T-helper 2 cell treated with Interferon-gamma antibody and Interleukin-4, amounts not matched to agents 5 μg/mL and 100 μg/mL, for 36 hours (primary cell): ENCODE measurements around the gene CCDC134.
A peak's percentile ranks its signal among the peaks of the same experiment; 100 is the strongest.
"Not testable (repeated sequence)": the region's sequence is repeated elsewhere in the genome, so short reads cannot be mapped to it uniquely, and the experiment has no call there.

Experiments used
- DNase-seq: peaks from one replicate; pipeline ENCODE4 v3.0.0; 2021; ENCODE audit warnings: low spot score
- H3K27ac Mint-ChIP-seq: one replicate; pipeline ENCODE4 v1.8.0; 2021; ENCODE audit warnings: mild to moderate bottlenecking, mixed read lengths
- H3K27me3 Mint-ChIP-seq: one replicate; pipeline ENCODE4 v1.8.0; 2021; ENCODE audit warnings: low read depth, mixed read lengths
- H3K36me3 Mint-ChIP-seq: one replicate; pipeline ENCODE4 v1.8.0; 2021; ENCODE audit warnings: low read depth, mixed read lengths
- H3K4me1 Mint-ChIP-seq: one replicate; pipeline ENCODE4 v1.8.0; 2021; ENCODE audit warnings: low read depth, mixed read lengths
- H3K4me3 Mint-ChIP-seq: one replicate; pipeline ENCODE4 v1.8.0; 2022; ENCODE audit warnings: mild to moderate bottlenecking, moderate library complexity, mixed read lengths
- H3K9me3 Mint-ChIP-seq: one replicate; pipeline ENCODE4 v1.8.0; 2021; ENCODE audit warnings: mixed read lengths

Gene CCDC134

GRCh38 chr22:41848468-41848867, 48.0 kb downstream of the CCDC134 start:
- Mint-ChIP-seq H3K4me1 (peaks cover 39% of the 10 kb centered on the region), H3K36me3 (peaks cover 25% of the 10 kb centered on the region), H3K4me3 (no peak overlapping the region), H3K27ac (peak overlapping the region; percentile 29), H3K9me3 (no peaks in the 10 kb centered on the region), H3K27me3 (no peaks in the 10 kb centered on the region)
- no peak for DNase-seq

DNA sequence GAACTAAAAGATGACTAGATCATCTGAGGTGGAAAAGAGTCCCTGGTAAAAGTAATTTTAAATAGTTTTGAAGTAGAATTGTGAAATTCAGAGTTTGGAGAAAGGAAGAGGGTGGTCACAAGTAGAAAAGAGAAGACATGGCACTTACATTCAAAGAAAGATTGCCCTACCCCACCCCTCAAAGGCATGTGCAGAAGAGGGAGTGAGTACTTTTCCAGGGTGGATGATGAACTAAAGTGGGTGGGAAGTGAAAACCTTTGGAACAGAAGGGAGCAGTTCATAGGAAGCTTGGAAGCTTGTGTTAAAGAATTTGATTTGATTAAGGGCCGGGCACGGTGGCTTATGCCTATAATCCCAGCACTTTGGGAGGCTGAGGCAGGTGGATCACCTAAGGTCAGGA, 56.0 kb downstream of the CCDC134 start:
- Mint-ChIP-seq H3K9me3 (no peaks in the 10 kb centered on the region), H3K4me3 (peak overlapping the region; percentile 30), H3K4me1 (peaks cover 55% of the 10 kb centered on the region)

DNA sequence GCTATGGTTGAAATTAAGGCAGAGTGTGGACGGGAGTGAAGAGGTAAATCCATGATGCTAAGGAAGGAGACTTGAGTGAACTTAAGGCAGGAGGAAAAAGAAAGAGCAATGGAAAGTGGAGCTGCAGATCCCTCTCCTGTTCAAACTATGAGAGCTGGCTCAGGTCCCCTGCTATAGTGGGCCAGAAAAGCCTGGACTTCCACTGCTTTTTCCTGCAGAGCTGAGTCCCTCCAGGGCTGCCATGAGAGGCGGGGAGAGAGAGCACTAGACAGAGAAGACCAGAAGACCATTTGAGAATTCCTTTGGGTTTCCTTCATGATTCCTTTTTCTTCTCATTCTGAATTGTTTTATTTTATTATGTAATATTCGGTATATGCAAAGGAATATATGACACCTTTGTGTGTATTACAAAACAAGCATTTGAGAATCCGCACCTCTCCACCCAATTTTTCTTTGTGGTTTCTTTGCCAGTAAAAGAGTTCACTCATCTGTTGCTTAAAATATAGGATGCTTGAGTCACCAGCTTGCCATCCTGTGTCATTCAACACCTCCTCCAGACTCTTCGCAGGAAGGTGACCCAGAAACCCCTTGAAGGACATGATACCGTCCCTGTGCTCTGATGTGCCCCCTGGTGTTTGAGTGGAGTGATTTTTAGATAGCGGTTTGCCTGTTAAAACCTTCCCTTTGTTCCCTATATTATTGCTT, 56.8 kb downstream of the CCDC134 start:
- peaks cover 22% of the 10 kb centered on the region for H3K36me3 Mint-ChIP-seq
- peak overlapping the region; percentile 44 for H3K4me3 Mint-ChIP-seq
- H3K9me3 Mint-ChIP-seq: no peaks in the 10 kb centered on the region
- peak; percentile 84 for DNase-seq
- peak overlapping the region; percentile 84 for H3K27ac Mint-ChIP-seq
- peaks cover 58% of the 10 kb centered on the region for H3K4me1 Mint-ChIP-seq
- H3K27me3 Mint-ChIP-seq: no peaks in the 10 kb centered on the region

More for the DNA sequence above, 56.0 kb downstream of the CCDC134 start:
- Mint-ChIP-seq H3K36me3 (peaks cover 24% of the 10 kb centered on the region), H3K27me3 (no peaks in the 10 kb centered on the region), H3K27ac (peak overlapping the region; percentile 84)
- DNase-seq: no peak

DNA sequence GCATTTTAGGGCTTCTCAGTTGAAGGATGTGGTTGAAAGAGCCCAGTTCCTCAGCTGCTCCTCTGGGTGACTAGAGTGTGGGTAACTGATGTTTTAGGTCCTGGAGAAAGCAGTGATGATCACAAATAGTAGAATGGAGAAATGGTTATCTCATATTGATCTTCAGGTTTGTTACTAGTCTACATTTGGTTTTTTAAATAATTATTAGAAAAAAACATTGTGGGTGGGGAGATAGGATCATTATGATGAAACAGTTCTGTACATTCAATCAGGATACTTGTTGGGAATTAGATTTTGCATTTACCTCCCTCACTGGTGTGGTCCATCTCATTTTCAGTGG, 57.4 kb downstream of the CCDC134 start:
- Mint-ChIP-seq H3K27ac (peak overlapping the region; percentile 81), H3K4me1 (peaks cover 62% of the 10 kb centered on the region), H3K36me3 (peaks cover 20% of the 10 kb centered on the region), H3K9me3 (no peaks in the 10 kb centered on the region), H3K27me3 (no peaks in the 10 kb centered on the region), H3K4me3 (peak overlapping the region; percentile 44)
- no peak for DNase-seq

DNA sequence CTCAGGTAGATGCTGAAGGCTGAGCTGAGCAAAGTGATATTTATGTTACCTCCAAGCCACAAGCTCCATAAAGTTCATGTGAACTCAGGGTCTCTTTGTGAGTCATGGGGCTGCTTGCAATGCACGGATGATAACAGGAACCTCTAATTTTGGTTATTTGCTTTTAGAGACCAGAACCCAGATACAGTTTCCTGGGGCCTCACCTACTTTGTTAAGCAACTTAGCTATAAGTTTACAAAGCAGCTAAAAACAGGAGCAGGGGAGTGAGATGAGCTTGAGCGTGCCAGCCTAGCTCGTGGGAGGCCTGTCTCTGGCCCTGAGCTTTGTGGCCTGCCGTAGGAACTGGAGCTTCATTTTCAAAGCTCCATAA, 61.7 kb downstream of the CCDC134 start:
- H3K4me3 Mint-ChIP-seq: peak overlapping the region; percentile 47
- H3K9me3 Mint-ChIP-seq: no peaks in the 10 kb centered on the region
- peaks cover 51% of the 10 kb centered on the region for H3K4me1 Mint-ChIP-seq
- H3K36me3 Mint-ChIP-seq: peaks cover 19% of the 10 kb centered on the region
- H3K27me3 Mint-ChIP-seq: no peaks in the 10 kb centered on the region
- DNase-seq: peak; percentile 65
- peak overlapping the region; percentile 78 for H3K27ac Mint-ChIP-seq

DNA sequence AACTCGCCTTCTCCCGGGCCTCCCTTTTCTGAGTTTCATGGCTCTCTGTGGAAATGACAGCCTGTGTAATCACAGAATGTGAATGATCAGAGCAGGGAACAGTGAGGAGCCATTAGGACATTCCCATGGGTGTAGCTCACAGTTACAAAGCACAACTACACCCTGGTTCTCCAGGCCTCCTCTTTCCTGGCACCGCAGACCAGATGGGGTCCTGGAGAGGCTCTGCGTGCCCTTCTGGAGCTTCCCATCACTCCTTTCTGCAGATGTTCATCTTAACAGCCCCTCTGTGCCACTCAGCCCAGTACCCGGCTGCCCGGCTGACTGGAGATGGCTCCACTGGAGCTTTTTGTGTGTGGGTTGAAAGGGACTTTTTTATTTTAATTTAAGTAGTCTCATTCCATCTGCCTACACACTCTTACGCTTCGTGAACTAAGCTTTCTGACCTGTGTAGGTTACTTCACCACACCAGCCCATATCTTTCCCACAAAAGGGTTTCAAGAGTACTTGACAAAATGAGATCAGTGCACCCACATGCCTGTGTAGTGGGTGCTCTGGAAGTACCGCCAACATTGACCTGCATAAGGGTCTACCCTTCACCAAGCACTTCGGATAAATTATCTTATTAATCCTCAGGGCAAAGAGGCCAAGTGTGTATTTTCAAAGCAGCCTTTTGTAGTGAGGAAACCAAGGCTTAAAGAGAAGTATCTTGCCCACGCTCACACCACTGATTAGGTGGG, 62.2 kb downstream of the CCDC134 start:
- H3K4me3 Mint-ChIP-seq: peak overlapping the region; percentile 47
- peak overlapping the region; percentile 78 for H3K27ac Mint-ChIP-seq
- peaks cover 19% of the 10 kb centered on the region for H3K36me3 Mint-ChIP-seq
- H3K27me3 Mint-ChIP-seq: no peaks in the 10 kb centered on the region
- DNase-seq: peak; percentile 77
- H3K9me3 Mint-ChIP-seq: no peaks in the 10 kb centered on the region
- H3K4me1 Mint-ChIP-seq: peaks cover 47% of the 10 kb centered on the region

DNA sequence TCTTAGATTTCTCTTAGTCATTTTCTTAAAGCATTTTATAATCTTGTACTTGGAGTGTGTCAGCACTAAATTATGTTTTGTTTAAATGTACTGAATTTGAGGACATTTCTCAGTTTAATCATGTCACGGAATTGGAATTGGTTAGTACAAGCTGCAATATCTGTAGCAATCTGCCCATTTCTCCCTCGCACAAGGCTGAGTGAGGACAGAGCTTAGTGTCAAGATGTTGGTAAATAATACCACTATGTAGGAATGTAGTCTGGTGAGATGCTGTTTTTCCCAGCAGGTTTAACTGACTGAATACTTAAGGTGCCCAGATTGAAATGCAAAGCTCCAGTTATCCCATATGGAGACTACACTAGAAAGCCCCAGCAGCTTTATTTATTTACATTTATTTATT, 63.0 kb downstream of the CCDC134 start:
- Mint-ChIP-seq H3K4me3 (no peak overlapping the region), H3K27ac (peak overlapping the region; percentile 78), H3K4me1 (peaks cover 40% of the 10 kb centered on the region), H3K27me3 (no peaks in the 10 kb centered on the region), H3K9me3 (no peaks in the 10 kb centered on the region), H3K36me3 (peaks cover 24% of the 10 kb centered on the region)
- no peak for DNase-seq

DNA sequence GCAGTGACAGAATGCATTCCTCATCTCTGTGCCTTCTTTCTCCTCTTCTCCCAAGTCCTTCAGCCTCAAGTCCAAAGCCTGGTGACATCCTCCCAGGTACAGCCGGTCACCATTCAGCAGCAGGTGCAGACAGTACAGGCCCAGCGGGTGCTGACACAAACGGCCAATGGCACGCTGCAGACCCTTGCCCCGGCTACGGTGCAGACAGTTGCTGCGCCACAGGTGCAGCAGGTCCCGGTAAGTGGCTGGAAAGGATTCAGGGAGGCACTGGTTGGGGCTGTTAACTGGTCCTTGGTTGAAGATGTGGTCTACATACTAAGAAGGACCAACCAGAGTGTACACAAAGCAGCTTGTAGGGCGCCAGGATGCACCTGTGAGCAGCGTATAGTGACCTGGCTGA, 68.1 kb downstream of the CCDC134 start:
- H3K36me3 Mint-ChIP-seq: peaks cover 48% of the 10 kb centered on the region
- peaks cover 3% of the 10 kb centered on the region for H3K4me1 Mint-ChIP-seq
- H3K9me3 Mint-ChIP-seq: no peaks in the 10 kb centered on the region
- H3K4me3 Mint-ChIP-seq: no peak overlapping the region
- no peaks in the 10 kb centered on the region for H3K27me3 Mint-ChIP-seq
- no peak overlapping the region for H3K27ac Mint-ChIP-seq
- DNase-seq: no peak

DNA sequence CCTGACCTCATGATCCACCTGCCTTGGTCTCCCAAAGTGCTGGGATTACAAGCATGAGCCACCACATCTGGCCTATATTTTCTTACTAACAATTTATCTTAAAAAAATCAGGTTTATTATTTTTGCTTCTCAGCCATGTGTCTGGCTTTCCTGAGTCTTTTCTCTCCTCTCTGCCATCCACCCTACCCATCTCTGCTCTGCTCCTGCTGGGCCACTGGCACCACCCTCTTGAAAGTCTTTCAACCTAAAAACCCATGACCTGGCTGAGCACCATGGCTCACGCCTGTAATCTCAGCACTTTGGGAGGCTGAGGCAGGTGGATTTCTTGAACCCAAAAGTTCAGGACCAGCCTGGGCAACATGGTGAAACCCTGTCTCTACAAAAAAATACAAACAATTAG, 69.6 kb downstream of the CCDC134 start:
- not testable (repeated sequence) for H3K9me3 Mint-ChIP-seq, DNase-seq, H3K4me3 Mint-ChIP-seq, H3K27ac Mint-ChIP-seq, H3K27me3 Mint-ChIP-seq, H3K4me1 Mint-ChIP-seq
- peaks cover 55% of the 10 kb centered on the region for H3K36me3 Mint-ChIP-seq

DNA sequence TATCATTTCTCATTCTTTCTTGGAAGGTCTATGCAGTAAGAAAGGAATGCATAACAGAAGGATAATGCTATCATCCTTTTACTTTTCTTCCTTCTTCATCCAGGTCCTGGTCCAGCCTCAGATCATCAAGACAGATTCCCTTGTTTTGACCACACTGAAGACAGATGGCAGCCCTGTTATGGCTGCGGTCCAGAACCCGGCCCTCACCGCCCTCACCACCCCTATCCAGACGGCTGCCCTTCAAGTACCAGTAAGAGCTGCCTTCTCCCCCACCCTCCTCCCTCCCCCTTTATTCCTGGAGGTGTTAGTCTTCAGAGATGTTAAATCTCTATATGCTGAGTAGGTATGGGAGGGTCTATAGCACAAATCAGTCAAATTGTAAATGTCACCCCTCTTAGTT, 70.3 kb downstream of the CCDC134 start:
- no peak for DNase-seq
- H3K36me3 Mint-ChIP-seq: peaks cover 62% of the 10 kb centered on the region
- no peak overlapping the region for H3K4me3 Mint-ChIP-seq
- H3K27ac Mint-ChIP-seq: no peak overlapping the region
- no peaks in the 10 kb centered on the region for H3K4me1 Mint-ChIP-seq
- no peaks in the 10 kb centered on the region for H3K9me3 Mint-ChIP-seq
- no peaks in the 10 kb centered on the region for H3K27me3 Mint-ChIP-seq

- H3K4me3 Mint-ChIP-seq: no peak overlapping the region
- H3K27me3 Mint-ChIP-seq: no peaks in the 10 kb centered on the region
- H3K36me3 Mint-ChIP-seq: peaks cover 69% of the 10 kb centered on the region
- no peaks in the 10 kb centered on the region for H3K9me3 Mint-ChIP-seq
- peak; percentile 31 for DNase-seq
- H3K27ac Mint-ChIP-seq: peak overlapping the region; percentile 13
- H3K4me1 Mint-ChIP-seq: no peaks in the 10 kb centered on the region
These were observed 72.9 kb downstream of the CCDC134 start for GRCh38 chr22:41873391-41873790.

DNA sequence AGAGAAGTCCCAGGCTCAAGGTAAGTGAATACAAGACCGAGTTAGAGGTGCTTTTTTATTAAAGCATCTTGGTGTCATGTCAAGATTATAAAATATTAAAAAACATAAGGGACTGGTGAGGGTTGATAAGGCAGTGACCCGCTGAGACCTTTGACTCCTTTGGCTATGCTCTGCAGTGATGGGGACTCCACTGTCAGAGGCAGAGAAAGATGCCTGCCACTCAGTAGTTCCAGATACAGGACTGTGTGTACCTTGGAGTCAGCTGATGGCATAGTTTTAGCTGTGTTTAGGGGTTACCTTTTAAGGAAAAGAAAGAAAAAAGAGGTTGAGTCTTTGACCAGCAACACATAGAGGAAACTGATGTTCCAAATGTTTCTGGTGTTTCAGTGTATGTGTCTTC, 73.6 kb downstream of the CCDC134 start:
- no peaks in the 10 kb centered on the region for H3K9me3 Mint-ChIP-seq
- H3K4me3 Mint-ChIP-seq: no peak overlapping the region
- H3K27me3 Mint-ChIP-seq: no peaks in the 10 kb centered on the region
- H3K36me3 Mint-ChIP-seq: peaks cover 68% of the 10 kb centered on the region
- H3K4me1 Mint-ChIP-seq: no peaks in the 10 kb centered on the region
- no peak for DNase-seq
- H3K27ac Mint-ChIP-seq: no peak overlapping the region

- no peaks in the 10 kb centered on the region for H3K27me3 Mint-ChIP-seq
- H3K36me3 Mint-ChIP-seq: peaks cover 66% of the 10 kb centered on the region
- no peaks in the 10 kb centered on the region for H3K9me3 Mint-ChIP-seq
- H3K27ac Mint-ChIP-seq: peak overlapping the region; percentile 41
- H3K4me1 Mint-ChIP-seq: no peaks in the 10 kb centered on the region
- H3K4me3 Mint-ChIP-seq: no peak overlapping the region
- no peak for DNase-seq
These were observed 75.2 kb downstream of the CCDC134 start for GRCh38 chr22:41875531-41876270.
